GM19035 (cell line): ENCODE results near the gene HIP1.
"Not testable (repeated sequence)": the region's sequence is repeated elsewhere in the genome, so short reads cannot be mapped to it uniquely, and the experiment has no call there.

Experiments used
- ATAC-seq: cut with Tn5 transposase; IDR thresholded peaks from one replicate; pipeline ENCODE4 v1.9.1; 2021; ENCODE audit not compliant: unreplicated experiment

Gene HIP1

GRCh38 chr7:75739796-75740672, 1.3 kb upstream of the HIP1 start:
- peak; percentile 31 for ATAC-seq

DNA sequence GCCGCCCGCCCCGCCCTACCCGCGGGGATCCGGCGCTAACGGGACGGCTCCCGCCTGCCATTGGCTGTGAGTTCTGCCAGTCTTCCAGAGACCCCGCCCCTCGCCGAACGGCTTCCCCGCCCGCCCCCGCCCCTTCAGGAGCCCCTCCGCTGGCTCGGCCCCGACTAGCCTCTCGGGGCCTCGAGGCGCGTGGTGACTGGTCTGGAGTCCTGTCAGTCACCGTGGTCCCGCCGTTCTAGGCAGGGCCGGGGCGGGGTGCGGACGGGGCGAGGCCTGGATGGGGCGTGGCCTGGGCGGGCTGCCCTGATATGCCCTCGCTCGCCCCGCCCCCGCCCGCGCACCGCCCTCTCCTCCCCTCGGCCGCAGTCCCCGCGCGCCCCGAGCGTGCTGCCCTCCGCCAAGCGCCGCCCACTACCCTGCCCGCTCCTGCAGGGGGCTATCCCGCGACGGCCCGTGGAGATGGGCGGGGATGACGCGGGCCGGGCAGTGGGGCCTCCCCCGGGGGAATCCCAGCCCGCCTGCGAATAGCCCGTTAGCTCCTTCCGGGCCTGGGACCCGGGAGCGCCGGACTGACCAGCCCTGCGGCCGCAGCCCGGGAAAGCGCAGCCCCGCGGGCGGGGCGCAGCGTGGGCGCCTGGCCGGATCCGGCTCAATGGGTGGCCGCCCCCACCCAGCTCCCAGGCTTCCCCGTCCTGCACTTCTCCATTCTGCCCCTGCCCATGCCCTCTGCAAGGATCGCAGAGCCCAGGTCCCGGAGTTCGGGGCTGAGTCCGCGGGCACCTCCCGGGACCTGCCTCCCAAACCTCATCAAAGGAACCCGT, 444 bp upstream of the HIP1 start:
- peak; percentile 87 for ATAC-seq

DNA sequence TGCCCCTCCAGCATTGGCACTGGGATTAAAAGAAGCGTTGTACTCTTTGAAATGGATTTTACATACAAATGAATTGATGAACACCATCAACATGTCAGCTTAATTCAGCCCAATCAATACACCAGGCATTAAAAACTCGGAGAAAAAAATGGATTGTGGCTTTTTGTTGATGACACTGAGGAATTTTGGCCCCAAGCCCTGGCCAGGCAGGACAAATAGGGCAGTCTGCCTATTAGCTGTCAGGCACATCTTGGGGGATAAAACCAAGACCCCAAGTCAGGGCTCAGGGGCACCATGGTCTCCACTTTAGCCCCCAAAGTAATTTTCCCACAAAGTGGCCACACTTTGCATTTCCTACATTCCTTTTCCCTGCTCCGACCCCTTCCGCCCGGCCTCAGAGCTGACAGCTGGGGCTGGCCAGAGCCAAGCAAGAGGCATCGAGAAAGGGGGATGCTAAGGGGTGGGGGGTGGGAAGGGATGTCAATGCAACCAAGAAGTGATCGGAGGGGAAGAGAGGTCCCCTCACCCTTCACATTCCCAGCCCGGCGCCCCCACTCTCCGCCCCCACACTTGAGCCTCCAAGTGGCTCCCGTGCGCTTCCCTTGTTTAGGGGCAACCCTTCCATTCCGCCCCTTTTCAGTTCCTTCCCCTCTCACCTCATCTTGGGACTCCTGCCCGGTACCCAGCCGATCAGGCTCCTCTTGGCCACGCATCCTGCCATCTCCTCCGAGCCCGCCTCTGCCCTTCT, 711 bp downstream of the HIP1 start:
- ATAC-seq = no peak

DNA sequence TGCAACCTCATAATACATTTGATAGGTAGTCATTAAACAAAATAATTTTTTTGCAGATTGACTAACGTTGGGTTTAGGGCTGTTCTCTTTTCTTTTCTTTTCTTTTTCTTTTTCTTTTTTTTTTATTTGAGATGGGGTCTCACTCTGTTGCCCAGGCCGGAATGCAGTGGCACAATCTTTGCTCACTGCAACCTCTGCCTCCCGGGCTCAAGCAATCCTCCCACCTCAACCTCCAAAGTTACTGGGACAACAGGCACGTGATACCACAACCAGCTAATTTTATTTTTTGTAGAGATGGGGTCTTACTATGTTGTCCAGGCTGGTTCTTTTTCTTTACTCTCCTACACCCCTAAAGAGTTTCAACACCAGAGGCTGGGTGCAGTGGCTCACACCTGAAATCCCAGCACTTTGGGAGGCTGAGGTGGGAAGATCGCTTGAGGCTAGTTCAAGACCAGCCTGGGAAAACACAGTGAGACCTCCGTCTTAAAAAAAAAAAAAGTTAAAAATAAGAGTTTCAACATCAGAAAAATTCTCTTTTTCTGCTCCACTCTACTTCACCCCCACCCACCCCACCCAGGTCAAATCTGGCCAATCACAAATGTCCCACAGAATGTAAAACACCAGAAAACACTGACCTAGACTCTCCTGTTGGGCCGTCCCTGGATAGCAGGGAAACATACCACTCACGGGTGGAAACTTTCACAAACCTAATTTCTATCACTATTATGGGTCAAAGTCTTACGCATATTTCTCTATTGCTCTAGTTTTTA, 3.0 kb downstream of the HIP1 start:
- ATAC-seq = no peak

GRCh38 chr7:75734586-75735458, 3.9 kb downstream of the HIP1 start:
- ATAC-seq = no peak

- ATAC-seq = no peak
Measured at GRCh38 chr7:75732764-75733630, 5.7 kb downstream of the HIP1 start.

GRCh38 chr7:75732016-75732521, 6.7 kb downstream of the HIP1 start:
- ATAC-seq = no peak

GRCh38 chr7:75729851-75730274, 8.9 kb downstream of the HIP1 start:
- ATAC-seq = no peak

DNA sequence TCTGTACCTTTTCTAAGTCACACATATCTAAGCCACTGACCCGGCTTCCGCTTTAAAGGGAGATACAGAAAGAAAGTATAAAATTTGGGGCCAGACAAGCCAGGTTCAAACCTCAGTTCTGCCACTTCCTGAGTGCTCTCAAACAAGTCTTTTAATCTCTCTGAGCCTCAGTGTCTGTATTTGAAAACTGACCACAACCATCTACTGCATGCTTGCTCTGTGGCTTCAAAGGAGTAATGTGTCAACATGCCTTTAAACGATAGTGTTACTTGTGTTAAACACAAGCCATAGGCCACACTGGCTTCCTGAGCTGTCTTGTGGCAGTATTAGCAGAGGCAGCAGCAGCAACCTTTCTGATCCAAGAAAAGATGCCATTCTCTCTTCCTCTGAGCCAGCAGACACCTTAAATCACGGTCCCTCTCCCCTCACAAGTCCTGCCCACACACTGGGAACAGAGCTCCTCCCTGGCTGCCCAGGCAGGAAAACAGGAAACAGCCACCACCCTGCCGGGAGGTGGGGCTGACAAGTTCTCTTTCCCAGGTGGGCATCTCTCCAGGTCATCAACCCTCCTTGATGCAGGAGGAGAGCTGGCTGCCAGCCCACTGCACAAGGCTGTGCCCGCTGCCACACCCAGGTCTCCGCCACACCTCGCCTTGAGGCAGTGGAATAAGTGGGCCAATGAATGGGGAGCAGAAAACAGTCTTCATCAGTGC, 10.7 kb downstream of the HIP1 start:
- no peak for ATAC-seq

GRCh38 chr7:75727351-75727750, 11.4 kb downstream of the HIP1 start:
- not testable (repeated sequence) for ATAC-seq

- no peak for ATAC-seq
Measured at GRCh38 chr7:75725306-75725705, 13.4 kb downstream of the HIP1 start.

- no peak for ATAC-seq
Measured at GRCh38 chr7:75723444-75723843, 15.3 kb downstream of the HIP1 start.

DNA sequence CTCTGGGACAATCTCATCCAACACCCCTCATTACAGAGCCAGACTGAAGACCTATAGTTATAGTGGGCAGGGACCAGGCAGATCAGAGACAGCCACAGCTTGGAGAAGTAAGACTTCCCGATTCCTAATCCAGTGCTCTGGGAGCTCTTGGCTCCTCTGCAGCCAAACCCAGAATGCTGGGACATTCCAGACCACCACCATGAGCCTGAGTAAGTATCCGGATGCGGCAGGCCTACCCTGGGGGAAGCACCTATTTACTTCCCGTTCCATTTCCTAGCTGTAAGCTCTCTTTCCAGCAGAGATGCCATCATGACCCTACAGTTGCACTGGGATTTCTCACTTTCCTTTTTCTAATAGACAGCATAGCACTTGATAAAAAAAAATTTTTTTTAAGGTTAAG, 16.4 kb downstream of the HIP1 start:
- ATAC-seq = no peak

DNA sequence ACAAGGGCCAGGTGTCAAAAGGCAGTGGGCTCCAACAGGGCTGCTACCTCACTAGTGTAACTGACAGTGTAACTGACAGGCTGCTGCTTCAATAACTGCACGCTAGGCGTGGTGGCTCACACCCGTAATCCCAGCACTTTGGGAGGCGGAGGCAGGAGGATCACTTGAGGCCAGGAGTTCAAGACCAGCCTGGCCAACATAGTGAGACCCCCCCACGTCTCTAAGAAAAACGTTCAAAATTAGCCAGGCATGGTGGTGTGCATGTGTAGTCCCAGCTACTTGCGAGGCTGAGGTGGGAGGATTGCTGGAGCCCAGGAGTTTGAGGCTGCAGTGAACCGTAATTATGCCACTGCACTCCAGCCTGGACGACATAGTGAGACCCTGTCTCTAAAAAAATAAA, 16.8 kb downstream of the HIP1 start:
- ATAC-seq = not testable (repeated sequence)

GRCh38 chr7:75721426-75721825, 17.3 kb downstream of the HIP1 start:
- ATAC-seq = no peak

DNA sequence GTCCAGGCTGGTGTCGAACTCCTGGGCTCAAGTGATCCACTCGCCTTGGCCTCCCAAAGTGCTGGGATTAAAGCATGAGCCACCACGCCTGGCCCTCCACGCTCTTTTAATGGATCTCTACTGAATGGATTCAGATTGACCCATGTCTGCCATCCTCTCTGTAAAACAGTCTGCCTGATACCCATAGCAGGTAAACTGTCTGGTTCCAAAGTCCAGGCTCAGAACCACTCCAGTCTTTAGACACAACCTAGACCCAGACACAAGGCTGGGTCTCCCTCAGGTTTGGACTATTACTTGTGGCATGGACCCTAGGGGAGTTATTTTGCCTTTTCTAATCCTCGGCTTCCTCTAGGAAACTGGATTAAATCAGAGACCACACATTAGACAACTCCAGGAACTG, 19.1 kb downstream of the HIP1 start:
- ATAC-seq = no peak

DNA sequence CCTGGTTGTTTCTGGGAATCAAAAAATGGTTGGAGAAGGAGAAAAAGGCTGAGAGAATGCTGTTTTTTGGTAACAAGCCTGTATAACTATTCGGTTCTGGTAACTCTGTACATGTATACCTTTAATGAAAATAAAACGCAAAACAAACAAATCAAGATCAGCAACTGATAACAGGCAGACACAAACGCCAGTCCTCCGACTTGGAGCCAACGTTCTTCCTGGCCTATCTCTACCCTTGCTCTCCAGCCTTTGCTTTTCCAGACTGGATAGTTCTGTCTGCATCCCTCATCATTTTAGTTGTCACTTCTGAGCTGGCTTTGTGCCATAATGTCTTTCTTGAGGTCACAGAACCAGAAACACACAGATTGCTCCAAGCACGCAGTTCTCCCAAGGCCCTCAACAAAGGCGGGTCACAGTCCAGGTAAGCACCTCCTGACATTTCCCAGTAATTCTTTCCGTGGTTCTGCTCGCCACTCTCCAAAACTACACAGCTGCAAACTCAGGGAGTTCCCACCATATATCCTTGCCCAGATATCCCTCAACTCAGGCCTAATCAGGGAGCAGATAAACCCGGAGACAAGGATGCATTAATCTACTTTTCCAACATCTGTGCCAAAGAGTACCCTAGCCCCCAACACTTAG, 20.2 kb downstream of the HIP1 start:
- no peak for ATAC-seq
